ENCODE measurements around the gene INPP4A. TPM values are rescaled to one million over a fixed set of nuclear protein-coding genes. Genes with fewer than 3 reads are reported as not detected.

INPP4A gene
- total RNA-seq, 4 donors from 2014 or later = 13.6 to 25.2 (median 17.2) TPM

GRCh38 chr2:98579926-98580325 lies 135.3 kb downstream of the INPP4A start:
- Histone ChIP-seq H3K4me3 (no peak overlapping the region), H3K27ac (no peak overlapping the region), H3K9me3 (no peaks in the 10 kb centered on the region), H3K27me3 (no peaks in the 10 kb centered on the region), H3K4me1 (no peaks in the 10 kb centered on the region), H3K36me3 (peaks cover 73% of the 10 kb centered on the region)
- no peak for TF ChIP-seq POLR2A (IDR thresholded peaks at IDR 0.05)
- no peak for TF ChIP-seq CTCF (IDR thresholded peaks at IDR 0.05)
- no peak for TF ChIP-seq POLR2AphosphoS5 (IDR thresholded peaks at IDR 0.05)
- TF ChIP-seq EP300 (IDR thresholded peaks at IDR 0.05) = no peak
- DNase-seq (ENCODE audit: low spot score in 2 of 2) = no peak
- 83% methylated on average over 2 of the region's 7 CpGs for WGBS

GRCh38 chr2:98580656-98581284 lies 136.1 kb downstream of the INPP4A start:
- no peak overlapping the region for H3K4me3 ChIP-seq
- no peaks in the 10 kb centered on the region for H3K27me3 ChIP-seq
- WGBS = 90% methylated on average over 9 of the region's 10 CpGs
- no peak for DNase-seq (ENCODE audit: low spot score in 2 of 2)
- H3K27ac ChIP-seq = no peak overlapping the region
- TF ChIP-seq POLR2A (IDR thresholded peaks at IDR 0.05) = no peak
- no peak for TF ChIP-seq CTCF (IDR thresholded peaks at IDR 0.05)
- TF ChIP-seq POLR2AphosphoS5 (IDR thresholded peaks at IDR 0.05) = no peak
- TF ChIP-seq EP300 (IDR thresholded peaks at IDR 0.05) = no peak
- no peaks in the 10 kb centered on the region for H3K9me3 ChIP-seq
- H3K36me3 ChIP-seq = peaks cover 68% of the 10 kb centered on the region
- H3K4me1 ChIP-seq = no peaks in the 10 kb centered on the region

GRCh38 chr2:98582523-98582922 lies 137.9 kb downstream of the INPP4A start:
- Histone ChIP-seq H3K4me1 (no peaks in the 10 kb centered on the region), H3K27ac (no peak overlapping the region), H3K9me3 (no peaks in the 10 kb centered on the region), H3K36me3 (peaks cover 64% of the 10 kb centered on the region), H3K4me3 (no peak overlapping the region), H3K27me3 (no peaks in the 10 kb centered on the region)
- TF ChIP-seq POLR2AphosphoS5 (IDR thresholded peaks at IDR 0.05) = no peak
- WGBS = 96% methylated on average over 9 of the region's 9 CpGs
- no peak for DNase-seq (ENCODE audit: low spot score in 2 of 2)

- no peak for DNase-seq (ENCODE audit: low spot score in 2 of 2)
- Histone ChIP-seq H3K4me1 (no peaks in the 10 kb centered on the region), H3K36me3 (peaks cover 60% of the 10 kb centered on the region), H3K27me3 (no peaks in the 10 kb centered on the region), H3K4me3 (no peak overlapping the region), H3K27ac (no peak overlapping the region), H3K9me3 (no peaks in the 10 kb centered on the region)
- 90% methylated on average over 7 of the region's 7 CpGs for whole genome bisulfite sequencing
- TF ChIP-seq EP300 (IDR thresholded peaks at IDR 0.05) = no peak
- TF ChIP-seq POLR2A (IDR thresholded peaks at IDR 0.05) = no peak
- TF ChIP-seq POLR2AphosphoS5 (IDR thresholded peaks at IDR 0.05) = no peak
- TF ChIP-seq CTCF (IDR thresholded peaks at IDR 0.05) = no peak
Observed at GRCh38 chr2:98583276-98583675, 138.6 kb downstream of the INPP4A start.

- H3K27me3 ChIP-seq = no peaks in the 10 kb centered on the region
- no peaks in the 10 kb centered on the region for H3K9me3 ChIP-seq
- H3K27ac ChIP-seq = no peak overlapping the region
- no peak for DNase-seq (ENCODE audit: low spot score in 2 of 2)
- peaks cover 52% of the 10 kb centered on the region for H3K36me3 ChIP-seq
- no peak overlapping the region for H3K4me3 ChIP-seq
- WGBS = 86% methylated on average over 6 of the region's 10 CpGs
- TF ChIP-seq CTCF (IDR thresholded peaks at IDR 0.05) (no peak), POLR2AphosphoS5 (IDR thresholded peaks at IDR 0.05) (no peak), EP300 (IDR thresholded peaks at IDR 0.05) (no peak), POLR2A (IDR thresholded peaks at IDR 0.05) (no peak)
- no peaks in the 10 kb centered on the region for H3K4me1 ChIP-seq
Observed at GRCh38 chr2:98583816-98584618, 139.4 kb downstream of the INPP4A start.
